Activated CD8-positive, alpha-beta memory T cell treated with anti-CD3 and anti-CD28 coated beads, Interleukin-2, amount 50 U/mL, for 1 hour (primary cell): ENCODE data around the gene OR4C3.
"Not testable (repeated sequence)": the region's sequence is repeated elsewhere in the genome, so short reads cannot be mapped to it uniquely, and the experiment has no call there.

Experiments
- DNase-seq: peaks from one replicate; pipeline ENCODE4 v3.0.0-alpha.2; 2020; ENCODE audit errors: extremely low read depth

OR4C3 gene

GRCh38 chr11:48324620-48325019 is at the start of gene OR4C3:
TSS of gene OR4C3 (plus strand) at chr11:48324920. CDS start at chr11:48325022, 102 bp downstream.
- DNase-seq = not testable (repeated sequence)

- DNase-seq = no peak
Observed at GRCh38 chr11:48305923-48306322, 18.8 kb upstream of the OR4C3 start, which contains the start of gene OR4S1. TSS of gene OR4S1 (plus strand) at chr11:48306223. CDS start at chr11:48306223, 0 bp downstream.

- DNase-seq = no peak
Observed at GRCh38 chr11:48307760-48308386, 16.8 kb upstream of the OR4C3 start.

GRCh38 chr11:48313590-48313989 is 11.1 kb upstream of the OR4C3 start:
- not testable (repeated sequence) for DNase-seq

GRCh38 chr11:48319813-48320212 is 4.9 kb upstream of the OR4C3 start:
- DNase-seq = not testable (repeated sequence)

- DNase-seq = no peak
Observed at GRCh38 chr11:48341466-48341865, 16.7 kb downstream of the OR4C3 start.

GRCh38 chr11:48342505-48342904 is 17.8 kb downstream of the OR4C3 start:
- DNase-seq = not testable (repeated sequence)

- not testable (repeated sequence) for DNase-seq
Observed at GRCh38 chr11:48346286-48346685, 21.6 kb downstream of the OR4C3 start.

GRCh38 chr11:48354013-48354412 is 29.3 kb downstream of the OR4C3 start:
- DNase-seq = no peak

GRCh38 chr11:48354677-48355076 is 30.0 kb downstream of the OR4C3 start:
- no peak for DNase-seq

- DNase-seq = not testable (repeated sequence)
Observed at GRCh38 chr11:48361289-48361688, 36.6 kb downstream of the OR4C3 start.

- DNase-seq = no peak
Observed at GRCh38 chr11:48366365-48366764, 41.6 kb downstream of the OR4C3 start, which contains the start of gene OR4C5. TSS of gene OR4C5 (minus strand) at chr11:48366465. CDS start at chr11:48366465, 0 bp downstream.
